NCI-H128 (cell line): ENCODE results near the gene ARHGAP1.

Experiments
- DNase-seq: peaks from one replicate; lab custom pipeline; 2025; ENCODE audit not compliant: unreplicated experiment; lab: John Stamatoyannopoulos, UW

Gene ARHGAP1

DNA sequence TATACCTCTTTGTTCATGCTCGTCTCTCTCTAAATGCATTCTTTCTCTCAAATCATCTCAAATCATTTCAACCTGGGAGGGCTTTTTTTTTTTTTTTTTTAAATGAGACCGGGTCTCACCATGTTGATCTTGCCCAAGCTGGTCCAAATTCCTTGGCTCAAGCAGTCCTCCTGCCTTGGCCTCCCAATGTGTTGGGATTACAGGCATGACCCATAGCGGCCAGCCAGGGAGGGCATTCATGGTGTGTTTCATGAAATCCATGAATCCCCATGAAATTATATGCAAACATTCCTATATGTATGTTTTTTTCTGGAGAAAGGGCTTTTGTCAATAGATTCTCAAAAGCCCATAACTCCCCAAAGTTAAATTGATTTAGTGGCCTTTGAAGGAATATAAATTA is 56.9 kb downstream of the ARHGAP1 start:
- DNase-seq, result no peak

DNA sequence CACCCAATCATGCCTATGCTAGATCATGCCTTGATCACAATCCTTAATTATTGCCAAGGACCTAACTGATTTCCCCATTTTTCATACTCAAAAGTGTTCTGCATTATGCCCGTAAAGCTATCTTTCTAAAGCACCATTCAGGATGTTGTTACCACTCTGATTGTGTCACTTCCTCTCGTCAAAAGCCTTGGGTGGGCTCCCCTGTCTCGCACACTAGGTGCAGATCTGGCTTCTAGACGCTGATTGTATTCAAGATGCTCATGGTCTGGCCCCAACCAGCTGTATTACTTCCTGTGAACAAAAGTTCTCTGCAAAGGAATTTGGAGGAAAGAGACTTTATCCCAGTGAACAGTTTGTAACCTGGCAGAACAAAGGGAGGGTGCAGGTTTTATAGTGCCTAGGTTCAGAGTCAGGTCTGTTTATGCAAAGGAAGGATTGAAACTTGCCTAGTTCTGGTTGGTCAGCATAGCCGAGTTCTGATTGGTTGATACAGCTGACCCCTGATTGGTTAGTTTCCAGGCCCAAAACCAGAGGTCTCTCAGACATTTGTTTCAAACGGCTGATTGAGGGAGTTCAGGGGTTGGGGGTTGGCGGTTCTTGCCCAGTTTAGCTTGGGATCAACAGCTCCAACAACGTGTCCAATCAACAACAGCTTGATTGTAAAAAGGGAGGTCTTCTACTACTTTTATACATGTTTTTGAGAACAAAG is 57.6 kb downstream of the ARHGAP1 start:
- DNase-seq, result no peak

DNA sequence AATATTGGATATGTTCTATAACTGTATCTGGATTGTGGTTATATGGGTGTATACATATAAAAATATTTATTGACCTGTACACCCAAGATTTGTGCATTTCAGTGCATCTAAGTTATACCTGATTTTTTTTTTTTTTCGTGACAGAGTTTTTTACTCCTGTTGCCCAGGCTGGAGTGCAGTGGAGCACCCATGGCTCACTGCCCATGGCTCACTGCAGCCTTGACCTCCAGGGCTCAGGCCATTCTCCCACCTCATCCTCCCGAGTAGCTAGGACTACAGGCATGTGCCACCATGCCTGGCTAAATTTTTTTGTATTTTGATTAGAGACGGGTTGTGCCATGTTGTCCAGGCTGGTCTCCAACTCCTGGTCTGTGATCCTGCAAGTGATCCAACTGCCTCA is 58.8 kb downstream of the ARHGAP1 start:
- DNase-seq, result no peak

DNA sequence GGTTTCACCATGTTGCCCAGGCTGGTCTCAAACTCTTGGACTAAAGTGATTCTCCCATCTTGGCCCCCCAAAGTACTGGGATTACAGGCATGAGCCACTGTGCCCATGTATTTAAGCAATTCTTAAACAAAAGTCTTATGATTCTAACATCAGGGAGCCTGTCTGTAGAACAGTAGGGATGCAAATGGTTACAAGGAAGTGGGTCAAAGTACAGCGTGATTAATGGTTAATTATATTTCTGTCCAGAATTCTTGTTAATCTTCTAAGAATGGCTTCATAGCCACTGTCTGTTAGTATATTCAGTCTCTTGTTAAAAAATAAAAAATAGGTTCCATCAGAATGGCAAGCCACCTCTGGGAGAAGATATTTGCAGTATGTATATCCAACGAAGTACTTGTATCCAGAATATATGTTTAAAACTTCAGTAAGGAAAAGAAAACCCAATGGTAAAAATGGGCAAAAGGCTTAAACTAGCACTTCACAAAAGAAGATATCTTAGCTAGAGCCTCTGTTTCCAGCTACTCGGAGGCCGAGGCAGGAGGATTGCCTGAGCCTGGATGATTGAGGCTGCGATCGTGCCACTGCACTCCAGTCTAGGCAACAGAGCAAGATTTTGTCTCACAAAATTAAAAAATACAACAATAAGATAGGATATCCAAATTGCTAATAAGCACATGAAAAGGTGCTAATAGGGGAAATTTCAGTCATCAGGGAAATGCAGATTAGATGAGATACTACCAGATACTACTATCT is 60.2 kb downstream of the ARHGAP1 start:
- no peak for DNase-seq

DNA sequence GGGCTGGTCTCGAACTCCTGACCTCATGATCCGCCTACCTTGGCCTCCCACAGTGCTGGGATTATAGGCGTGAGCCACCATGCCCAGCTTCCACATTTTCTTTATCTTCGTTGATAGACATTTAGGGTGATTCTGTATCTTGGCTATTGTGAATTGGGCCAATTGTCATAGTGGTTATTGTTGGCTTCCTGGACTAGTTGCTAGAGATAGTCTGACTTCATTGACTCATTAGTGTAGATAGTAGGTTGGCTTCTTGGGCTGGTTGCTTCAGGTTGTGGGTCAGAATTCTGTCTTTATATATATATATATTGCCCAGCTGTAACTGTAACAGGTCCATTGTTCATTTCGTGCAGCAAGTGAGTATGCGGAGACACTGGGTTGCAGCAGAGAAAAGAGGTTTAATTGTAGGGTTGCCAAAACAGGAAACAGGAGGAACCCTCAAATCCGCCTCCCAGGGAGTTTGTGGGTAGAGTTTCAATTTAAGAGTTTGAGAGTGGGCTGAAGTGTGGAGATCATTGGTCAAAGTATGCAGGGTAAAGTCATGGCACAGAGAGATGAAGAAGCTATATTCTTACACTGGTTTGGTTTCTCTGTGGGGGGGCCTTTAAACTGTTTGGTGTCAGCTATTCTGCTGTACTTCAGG is 61.1 kb downstream of the ARHGAP1 start:
- DNase-seq, result peak; percentile 75

DNA sequence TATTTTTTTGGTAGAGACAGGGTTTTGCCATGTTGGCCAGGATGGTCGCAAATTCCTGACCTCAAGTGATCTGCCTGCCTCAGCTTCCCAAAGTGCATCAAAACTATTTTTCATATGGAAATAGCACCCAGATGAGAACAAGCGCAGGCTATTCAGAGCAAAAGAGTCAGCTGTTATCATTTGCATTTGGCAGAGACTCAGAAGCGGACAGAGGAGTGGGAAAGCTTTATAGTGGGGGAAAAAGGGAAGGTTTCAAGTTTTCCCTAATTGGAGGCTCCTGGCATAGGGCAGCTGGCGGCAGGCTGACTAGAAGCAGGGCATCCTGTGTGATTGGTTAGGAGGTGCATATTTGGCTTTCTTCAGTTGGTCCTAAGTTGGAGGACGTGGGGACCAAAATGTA is 62.9 kb downstream of the ARHGAP1 start:
- no peak for DNase-seq

DNA sequence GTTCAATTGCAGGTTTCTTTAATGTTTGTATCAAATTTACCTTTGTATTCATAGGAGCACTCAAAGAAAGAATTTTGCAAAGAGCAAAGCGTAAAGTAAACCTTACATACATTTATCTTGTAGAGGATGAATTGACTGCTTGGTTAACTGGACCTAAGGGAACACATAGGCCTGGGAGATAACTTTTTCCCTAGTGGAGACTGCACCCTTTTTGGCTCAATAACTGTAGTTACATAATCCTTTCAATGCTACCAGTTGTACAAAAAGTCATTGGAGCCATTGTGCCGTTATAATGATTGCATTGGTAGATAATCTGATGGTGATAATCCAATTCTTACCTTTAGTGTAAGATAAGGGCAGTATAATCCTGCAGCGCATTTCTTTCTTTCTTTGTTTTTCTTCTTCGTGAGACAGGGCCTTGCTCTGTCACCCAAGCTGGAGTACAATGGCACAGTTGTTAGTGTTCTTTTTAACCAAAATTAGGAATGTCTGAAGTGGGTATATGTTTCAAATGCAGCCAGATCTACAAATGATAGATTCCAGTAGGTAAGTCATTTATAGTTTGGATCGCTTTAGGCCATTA is 64.8 kb downstream of the ARHGAP1 start:
- no peak for DNase-seq

DNA sequence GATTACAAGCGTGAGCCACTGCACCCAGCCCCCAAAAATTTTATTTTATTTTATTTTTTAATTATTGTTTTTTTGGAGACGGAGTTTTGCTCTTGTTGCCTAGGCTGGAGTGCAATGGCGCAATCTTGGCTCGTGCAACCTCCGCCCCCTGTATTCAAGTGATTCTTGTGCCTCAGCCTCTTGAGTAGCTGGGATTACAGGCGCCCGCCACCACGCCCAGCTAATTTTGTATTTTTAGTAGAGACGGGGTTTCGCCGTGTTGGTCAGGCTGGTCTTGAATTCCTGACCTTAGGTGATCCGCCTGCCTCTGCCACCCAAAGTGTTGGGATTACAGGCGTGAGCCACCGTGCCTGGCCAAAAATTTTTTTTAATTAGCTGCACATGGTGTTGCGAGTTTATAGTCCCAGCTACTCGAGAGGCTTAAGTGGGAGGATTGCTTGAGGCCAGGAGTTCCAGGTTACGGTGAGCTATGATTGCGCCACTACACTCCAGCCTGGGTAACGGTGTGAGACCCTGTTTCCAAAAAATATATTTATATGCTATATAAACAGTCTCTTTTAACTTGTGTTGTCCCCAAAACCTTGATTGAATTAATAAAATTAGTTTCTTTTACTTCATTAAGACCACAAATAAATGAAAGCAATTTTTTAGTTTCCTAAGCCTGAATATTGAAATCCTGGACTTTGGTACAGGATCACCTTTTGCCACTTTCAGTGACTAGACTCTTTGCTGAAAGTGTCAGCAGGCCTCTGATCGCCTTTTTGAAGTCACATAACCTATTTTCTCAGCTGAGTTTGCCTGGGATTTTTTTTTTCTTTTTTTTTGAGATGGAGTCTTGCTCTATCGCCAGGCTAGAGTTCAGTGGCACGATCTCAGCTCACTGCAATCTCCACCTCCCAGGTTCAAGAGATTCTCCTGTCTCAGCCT is 66.9 kb downstream of the ARHGAP1 start:
- DNase-seq, result no peak

DNA sequence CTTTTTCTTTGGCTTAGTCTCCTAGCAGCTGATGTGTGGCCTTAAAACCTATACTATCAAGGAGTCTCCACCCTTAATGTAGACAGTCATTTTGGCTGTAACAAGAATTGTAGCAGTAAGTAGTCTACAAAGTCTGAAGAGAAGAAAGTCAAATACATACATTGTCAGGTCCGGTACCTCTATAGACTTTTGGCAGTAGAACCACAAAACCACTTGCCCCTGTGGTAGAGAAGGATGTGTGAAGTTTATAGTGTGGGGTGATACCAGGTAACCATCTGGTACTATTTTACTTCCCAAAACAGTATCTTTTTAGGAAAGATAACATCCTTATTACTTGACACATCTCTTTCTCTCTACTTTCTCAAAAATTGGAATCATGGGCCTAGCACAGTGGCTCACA is 67.9 kb downstream of the ARHGAP1 start:
- no peak for DNase-seq

DNA sequence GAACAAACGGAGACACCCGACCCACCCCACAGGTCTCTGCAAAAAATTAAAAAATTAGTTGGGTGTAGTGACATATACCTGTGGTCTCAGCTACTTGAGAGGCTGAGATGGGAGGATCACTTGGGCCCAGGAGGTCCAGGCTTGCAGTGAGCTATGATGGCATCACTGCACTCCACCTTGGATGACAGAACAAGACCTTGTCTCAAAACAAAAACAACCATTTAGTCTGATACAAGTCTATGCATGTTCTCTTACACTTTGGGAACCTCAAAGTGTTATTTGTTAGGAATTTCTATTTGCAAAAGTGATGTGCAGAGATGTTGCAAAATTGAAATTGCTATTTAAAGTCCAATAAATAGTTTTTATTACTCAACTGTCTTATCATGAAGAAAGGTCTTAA is 68.7 kb downstream of the ARHGAP1 start:
- no peak for DNase-seq

DNA sequence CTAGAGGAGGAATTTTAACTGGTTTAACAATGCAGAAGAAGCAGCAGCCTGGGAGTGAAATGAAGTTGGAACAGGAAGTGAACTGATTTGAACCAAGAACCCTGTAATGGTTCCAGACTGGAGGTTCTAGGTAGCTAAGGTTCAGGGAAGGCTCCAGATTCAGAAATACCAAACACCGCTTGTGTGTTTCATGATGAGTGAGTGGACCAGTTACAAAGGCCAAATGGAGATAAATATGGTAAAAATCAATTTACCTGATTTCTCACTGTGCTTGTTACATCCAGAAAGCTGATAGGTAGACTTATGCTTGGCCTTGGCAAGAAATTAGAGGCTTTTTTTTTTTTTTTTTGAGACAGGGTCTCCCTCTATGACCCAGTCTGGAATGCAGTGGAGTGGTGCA is 70.2 kb downstream of the ARHGAP1 start:
- DNase-seq, result no peak

DNA sequence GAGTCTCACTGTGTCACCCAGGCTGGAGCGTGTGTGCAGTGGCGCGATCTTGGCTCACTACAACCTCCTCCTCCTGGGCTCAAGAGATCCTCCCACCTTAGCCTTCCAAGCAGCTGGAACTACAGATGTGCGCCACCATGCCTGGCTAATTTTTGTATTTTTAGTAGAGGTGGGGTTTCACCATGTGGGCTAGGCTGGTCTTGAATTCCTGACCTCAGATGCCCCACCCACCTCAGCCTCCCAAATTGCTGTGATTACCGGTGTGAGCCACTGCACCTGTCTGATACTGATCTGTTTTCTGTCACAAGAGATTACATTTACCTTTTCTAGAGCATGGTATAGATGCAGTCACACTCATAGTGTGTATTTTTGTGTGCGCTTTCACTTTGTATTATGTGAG is 71.5 kb downstream of the ARHGAP1 start:
- DNase-seq, result no peak
